GM18858 (cell line): Measurements from ENCODE around the gene TBC1D23.
"Not testable (repeated sequence)": the region's sequence is repeated elsewhere in the genome, so short reads cannot be mapped to it uniquely, and the experiment has no call there.

Experiments used
- ATAC-seq: cut with Tn5 transposase; IDR thresholded peaks from one replicate; pipeline ENCODE4 v1.9.1; 2021; ENCODE audit not compliant: unreplicated experiment

The TBC1D23 gene

DNA sequence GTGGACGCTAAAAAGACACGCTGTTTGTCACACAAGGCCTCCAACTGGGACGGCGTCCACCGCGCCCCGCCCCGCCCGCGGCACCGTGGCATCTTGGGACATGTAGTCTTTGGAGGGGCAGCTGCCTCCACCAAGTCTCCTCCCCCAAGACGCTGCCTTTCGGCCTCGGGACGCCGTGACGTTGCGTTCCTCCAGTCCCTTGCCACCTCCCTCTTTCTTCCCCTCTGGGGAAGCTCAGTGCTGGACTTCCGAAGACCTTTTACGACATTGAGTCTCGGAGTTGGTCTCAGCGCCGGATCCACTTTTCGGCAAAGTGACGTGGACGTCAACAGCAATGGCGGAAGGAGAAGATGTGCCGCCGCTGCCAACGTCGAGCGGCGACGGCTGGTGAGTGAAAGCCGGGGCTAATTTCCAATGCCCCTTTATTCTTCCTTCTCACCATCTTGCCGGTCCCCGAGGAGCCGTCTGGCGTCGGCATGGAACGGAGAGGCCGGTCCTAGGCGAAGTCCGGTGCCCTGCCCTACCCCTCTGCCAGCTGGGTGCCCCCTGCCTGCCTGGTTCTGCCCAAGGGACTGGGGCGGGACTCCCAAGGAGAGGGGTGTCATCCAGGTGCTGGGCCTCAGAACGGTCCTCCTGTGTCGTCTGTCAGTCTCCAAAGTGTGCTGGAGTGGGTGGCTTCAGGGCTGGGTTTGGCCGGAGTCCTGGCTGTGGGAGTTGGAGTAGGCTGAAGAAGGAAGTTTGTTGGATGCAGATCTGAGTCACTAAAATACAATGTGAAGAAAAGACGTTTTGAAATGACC lies at the start of gene TBC1D23:
Gene TBC1D23 (plus strand): TSS at position 308 of the 800 bp plus-strand sequence. CDS start 27 bp downstream, at position 335.
- ATAC-seq = peak; percentile 100

DNA sequence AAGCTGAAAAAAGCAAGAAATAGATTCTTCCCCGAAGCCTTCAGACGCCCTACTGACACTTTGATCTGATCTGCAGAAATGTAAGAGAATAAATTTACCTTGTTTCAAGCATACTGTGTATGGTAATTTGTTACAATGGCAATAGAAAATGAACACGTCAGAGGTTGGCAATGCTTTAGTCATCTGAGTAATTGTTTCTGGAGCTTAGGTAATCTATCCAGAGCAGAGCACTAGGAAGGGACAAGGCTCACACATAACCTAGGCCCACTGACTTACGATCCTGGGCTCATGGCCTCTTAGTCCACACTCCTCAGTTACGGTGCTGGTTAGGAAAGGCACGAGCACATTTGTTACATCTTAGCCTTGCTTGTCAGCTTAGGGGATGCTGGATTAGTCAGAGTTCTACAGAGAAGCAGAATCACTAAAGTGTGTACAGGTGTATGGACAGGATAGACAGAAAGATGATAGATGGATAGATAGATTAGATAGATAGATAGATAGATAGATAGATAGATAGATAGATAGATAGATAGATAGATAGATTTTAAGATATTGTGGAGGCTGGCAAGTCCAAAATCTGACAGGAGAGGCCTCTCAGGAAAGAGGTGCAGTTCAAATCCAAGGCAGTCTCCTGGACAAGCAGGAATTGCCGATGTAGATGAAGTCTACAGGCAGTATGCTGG lies 46.8 kb upstream of the TBC1D23 start:
- no peak for ATAC-seq

DNA sequence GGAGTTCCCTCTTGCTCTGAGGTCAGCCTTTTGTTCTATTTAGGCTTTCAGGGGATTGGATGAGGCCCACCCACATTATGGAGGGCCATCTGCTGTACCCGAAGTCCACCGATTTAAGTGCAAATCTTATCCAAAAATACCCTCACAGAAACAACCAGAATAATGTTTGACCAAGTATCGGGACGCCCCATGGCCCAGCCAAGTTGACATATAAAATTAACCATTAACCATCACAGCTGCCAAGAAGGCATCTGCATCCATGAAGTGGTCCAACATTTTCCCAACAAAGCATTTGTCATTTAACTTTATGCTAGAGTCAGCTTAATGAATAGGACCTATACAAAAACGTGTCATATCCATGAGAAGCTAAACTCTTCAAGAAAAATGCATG lies 46.2 kb upstream of the TBC1D23 start:
- ATAC-seq = no peak

DNA sequence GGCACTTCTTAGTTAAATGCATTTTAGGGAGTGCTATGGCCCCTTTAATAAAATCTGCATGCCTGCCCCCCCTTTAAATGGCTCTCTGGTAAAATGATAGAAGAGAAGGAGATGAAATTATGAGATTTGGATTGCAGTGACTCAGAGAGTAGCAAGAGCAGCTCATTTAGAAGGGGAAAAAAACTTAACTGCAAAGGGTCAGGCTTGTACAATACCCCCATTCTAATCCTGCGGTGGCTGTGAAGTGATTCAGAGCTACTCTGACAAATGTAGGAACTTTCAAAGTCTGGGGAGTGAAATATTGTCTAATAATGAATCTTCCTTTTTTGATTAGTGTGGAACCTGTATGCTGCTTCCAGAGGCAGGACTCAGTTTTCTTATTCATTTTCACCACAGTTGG lies 44.1 kb upstream of the TBC1D23 start:
- ATAC-seq = no peak

DNA sequence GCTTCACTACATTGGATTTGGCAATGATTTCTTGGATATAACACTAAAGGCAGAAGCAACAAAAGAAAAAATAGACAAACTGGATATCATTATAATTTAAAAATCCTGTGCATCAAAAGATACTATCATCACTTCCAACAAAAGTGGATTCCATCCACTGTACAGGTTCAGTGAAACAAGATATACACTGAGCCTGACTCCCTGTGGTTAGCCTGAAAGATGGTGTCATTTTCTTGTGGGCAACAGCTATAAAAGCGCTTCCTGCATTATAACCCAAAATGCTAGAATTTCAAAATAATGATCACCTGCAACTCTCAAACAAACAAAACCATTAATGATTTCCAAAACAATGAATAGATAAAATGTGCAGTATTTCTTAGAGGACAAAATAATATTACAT lies 39.6 kb upstream of the TBC1D23 start:
- ATAC-seq = no peak

DNA sequence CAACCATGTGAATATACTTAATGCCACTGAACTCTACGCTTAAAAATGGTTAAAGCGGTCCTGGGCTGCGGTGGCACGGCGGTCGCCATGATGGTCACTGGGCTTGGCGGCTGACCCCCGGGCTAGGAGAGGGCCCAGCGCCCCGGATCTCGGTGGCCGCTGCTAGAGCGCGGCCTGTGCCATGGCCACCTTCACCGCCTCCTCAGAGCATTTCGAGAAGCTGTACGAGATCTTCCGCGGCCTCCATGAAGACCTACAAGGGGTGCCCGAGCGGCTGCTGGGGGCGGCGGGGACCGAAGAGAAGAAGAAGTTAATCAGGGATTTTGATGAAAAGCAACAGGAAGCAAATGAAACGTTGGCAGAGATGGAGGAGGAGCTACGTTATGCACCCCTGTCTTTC lies 35.6 kb upstream of the TBC1D23 start:
- ATAC-seq = no peak

DNA sequence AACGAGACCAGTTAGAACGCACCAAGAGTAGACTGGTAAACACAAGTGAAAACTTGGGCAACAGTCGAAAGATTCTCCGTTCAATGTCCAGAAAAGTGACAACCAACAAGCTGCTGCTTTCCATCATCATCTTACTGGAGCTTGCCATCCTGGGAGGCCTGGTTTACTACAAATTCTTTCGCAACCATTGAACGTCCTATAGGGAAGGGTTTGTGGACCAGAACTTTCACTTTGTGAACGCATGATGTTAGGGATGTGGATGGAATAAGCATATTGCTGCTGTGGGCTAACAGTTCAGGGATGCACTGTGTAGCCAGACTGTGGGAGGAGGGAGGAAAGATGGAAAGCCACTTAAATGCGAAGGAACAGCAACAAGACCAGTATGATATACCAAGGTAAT lies 34.9 kb upstream of the TBC1D23 start:
- ATAC-seq = no peak

DNA sequence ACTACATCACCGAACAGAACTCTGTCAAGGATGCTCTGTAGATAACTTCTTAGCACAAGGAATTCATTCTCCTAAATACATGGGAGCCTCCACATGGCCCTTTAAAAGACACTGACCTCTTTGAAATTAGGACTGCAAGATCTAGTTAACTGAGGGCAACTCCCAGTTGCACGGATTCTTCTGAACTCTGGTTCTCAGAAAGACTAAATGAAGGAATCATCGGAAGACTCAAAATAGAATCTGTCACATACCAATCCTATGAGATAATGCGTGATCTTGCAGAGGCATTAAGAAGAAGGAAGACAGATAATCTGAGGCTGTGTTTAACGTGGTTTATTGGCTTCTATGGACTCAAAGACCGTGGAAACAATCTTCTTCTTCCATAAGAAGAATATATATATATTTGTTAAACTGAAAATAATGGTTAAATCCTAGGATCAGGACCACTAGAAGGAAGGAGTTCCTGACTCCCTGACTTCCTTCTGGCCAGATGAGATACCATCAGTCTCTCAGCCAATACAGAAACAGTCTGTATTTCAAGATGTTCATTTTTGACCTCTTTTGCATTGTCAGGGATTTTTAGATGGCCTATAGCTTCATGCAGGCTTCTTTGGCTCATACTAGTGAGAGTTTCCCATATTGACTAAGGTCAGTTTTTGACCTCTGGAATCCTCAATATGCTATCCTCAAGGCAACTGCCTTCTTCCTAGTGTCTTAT lies 33.9 kb upstream of the TBC1D23 start:
- ATAC-seq = no peak

DNA sequence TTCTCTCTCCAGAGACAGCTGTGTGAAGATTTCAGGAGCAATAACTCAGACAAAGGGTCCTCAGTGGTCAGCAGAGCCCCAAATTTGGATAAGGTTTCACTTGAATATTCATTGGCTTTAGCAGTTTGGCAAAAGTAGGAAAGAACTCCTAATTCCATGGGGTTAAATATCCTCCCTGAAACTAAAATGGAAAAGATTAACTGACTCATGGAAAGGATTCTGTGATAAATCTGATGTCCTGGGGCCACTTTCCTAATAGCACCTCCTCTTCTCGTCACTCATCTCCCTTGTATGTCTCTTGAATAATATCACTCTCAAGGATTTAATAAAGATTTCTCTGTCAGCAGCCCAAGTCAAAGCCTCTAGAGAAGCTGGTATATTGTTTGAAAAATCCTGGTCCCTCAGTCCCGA lies 33.3 kb upstream of the TBC1D23 start:
- no peak for ATAC-seq

DNA sequence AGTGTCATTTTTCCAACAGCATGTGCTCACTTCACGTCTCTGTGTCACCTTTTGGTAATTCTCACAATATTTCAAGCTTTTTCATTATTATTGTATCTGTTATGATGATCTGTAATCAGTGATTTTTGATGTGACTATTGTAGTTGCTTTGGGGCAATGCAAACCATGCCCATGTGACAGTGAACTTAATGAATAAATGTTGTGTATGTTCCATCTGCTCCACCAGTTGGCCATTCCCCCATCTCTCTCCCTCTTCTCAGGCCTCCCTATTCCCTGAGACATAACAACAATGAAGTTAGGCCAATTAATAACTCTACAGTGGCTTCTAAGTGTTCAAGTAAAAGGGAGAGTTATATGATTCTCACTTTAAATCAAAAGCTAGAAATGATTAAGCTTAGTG lies 32.5 kb upstream of the TBC1D23 start:
- ATAC-seq = no peak

DNA sequence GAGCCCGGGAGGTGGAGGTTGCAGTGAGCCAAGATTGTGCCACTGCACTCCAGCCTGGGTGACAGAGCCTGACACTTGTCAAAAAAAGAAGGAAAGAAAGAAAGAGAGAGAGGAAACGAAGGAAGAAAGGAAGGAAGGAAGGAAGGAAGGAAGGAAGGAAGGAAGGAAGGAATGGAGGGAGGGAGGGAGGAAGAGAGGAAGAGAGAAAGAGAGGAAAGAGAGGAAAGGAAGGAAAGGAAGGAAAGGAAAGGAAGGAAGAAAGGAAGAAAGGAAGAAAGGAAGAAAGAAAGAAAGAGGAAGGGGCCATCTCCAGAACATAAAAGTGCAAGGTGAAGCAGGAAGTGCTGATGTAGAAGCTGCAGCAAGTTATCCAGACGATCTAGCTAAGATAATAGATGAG lies 31.6 kb upstream of the TBC1D23 start:
- ATAC-seq = not testable (repeated sequence)

DNA sequence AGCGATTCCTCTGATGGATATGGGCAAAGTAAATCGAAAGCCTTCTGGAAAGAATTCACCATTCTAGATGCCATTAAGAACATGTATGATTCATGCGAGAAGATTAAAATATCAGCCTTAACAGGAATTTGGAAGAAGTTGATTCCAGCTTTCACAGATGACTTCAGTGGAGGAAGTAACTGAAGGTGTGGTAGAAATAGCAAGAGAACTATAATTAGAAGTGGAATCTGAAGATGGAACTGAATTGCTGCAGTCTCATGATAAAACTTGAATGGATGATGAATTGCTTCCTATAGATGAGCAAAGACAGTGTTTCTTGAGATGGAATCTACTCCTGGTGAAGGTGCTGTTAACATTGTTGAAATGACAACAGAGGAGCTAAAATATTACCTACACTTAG lies 30.1 kb upstream of the TBC1D23 start:
- ATAC-seq = no peak

DNA sequence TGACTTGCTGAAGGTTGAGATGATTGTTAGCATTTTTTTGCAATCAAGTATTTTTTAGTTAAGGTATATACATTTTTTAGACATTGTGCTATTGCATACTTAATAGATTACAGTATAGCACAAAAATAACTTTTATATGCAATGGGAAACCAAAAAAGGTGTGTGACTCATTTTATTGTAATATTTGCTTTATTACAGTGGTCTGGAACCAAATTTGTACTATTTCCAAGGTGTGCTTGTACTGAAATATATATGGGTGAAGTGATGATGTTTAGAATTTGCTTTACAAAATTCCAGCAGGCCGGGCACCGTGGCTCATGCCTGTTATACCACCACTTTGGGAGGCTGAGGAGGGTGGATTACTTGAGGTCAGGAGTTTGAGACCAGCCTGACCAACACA lies 29.1 kb upstream of the TBC1D23 start:
- ATAC-seq = no peak

DNA sequence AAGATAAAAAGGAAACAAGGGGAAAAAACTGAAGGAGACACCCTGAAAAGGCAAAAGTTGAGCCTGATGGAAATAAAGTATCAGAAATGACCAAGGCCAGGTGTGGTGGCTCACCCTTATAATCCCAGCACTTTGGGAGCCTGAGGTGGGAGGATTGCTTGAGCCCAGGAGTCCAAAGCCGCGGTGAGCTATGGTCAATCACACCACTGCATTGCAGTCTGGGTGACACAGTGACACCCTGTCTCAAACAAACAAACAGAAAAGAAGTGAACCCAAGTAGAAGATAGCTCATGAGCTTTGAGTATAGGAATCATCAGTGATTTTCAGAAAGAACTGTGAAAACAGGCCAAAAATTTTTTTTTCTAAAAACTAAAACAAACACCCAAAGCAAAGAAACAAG lies 26.4 kb upstream of the TBC1D23 start:
- no peak for ATAC-seq

DNA sequence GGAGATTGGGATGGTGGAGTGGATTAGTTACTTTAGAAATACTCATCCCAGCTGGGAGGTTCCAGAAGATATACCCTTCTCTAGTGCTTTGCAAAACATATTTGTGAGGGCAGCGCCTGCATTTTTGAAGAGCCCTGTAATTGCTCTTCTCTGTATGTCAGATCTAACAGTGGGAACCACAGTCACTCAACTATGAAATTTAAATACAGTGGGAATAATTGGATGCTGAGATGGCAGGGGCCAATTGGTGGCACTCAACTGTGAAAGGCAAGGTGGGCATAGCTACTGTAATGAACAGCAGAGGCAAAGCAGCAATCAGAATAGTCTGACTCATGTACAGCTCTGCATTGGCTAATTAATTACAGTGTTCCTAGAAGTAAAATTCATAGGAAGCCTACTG lies 22.2 kb upstream of the TBC1D23 start:
- ATAC-seq = no peak

DNA sequence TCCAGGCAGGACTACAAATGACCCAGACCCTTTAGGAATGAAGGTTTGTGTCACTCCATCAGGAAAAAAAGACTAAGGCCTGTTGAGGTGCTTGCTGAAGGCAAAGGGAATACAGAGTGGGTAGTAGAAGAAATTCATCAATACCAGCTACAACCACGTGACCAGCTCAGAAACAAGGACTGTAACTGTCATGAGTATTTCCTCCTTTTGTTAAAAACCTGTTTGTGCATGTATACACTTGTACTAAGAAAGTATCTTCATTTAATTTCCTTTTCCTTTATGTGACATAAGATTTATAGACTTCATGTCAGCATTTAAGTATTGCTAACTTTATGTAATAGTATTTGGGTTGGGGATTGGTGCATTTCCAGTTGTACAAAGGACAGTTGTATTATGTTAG lies 18.3 kb upstream of the TBC1D23 start:
- not testable (repeated sequence) for ATAC-seq

DNA sequence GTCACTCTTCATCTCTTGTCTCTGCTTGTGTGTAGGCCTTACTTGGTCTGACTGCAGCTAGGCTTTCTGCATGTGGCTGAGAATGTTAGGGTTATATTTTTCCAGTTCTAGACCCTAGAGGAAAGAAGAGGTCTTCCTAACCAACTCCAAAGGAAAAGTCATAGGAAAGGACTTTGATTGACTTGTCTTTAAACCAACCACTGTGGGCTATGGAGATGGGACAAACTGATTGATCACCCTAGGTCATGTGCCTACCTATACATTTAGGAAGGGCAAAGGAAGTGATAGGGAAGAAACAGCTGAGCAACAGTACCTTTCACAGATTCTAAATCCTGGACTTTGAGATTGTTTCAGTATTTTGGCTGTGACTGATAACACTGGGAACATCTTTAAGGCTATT lies 16.5 kb upstream of the TBC1D23 start:
- ATAC-seq = no peak

DNA sequence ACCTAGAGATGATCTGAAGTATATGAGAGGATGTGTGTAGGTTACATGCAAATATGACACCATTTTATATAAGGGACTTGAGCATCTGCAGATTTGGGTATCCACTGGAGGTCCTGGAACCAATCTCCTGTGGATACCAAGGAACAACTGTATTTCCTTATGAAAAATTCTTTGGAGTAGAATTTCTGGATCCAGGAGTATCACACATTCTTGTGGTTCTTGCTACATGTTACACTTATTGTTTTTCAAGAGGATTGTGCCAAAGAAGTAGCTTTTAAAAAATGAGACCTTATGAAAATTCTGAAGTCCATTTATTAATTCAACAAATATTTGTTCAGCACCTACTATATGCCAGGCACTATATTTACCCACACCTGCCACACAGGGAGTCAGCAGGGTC lies 15.7 kb upstream of the TBC1D23 start:
- no peak for ATAC-seq

DNA sequence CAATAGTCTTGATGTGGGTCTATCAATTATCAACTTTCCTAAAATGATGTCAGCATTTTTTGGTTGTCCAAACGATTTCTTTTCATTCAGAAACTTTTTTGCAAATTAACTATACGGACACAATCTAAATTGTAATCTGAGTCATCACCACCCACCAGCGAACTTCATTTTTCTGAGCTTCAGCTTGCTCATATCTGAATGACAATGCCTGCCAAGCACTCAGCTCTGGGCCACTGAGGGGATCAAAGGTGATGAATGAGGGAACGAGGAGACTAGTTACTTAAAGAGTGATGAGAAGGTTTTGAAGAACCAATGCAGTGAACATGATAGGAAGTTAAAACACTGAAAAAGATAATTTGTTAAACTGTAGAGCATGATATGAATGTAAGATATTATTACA lies 14.9 kb upstream of the TBC1D23 start:
- no peak for ATAC-seq

DNA sequence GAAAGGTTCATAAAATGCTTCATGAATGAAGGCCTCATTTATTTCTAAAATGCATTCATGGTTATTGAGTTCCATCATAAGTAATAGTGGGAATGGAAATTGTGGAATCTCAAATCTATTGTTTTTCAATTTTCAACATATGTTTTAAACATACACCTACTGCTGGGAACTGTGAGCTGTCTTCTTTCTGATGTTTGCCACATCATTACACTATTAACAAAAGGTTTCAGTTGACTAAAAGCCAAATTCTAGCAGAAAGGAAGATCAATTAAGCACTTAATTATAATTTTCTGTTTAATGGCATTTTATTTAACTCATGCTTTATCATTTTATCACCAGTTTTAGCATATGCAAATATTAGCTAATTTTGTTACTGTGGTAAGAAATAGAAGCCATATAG lies 13.8 kb upstream of the TBC1D23 start:
- ATAC-seq = no peak

DNA sequence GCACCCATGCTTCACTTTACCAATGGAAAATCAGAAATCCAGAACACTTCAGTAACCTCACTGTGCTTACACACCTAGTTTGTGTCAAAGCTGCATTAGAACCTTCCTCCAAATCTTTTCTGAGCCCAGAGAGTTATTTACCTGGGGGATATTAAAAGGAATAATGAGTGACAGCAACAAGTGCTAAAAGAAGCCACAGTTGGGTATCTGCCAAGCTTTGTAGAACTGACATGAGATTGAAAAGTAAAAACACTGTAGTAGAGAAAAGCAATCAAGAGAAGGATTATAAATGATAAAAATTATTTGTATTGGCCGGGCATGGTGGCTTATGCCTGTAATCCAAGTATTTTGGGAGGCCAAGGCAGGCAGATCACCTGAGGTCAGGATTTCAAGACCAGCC lies 8.8 kb upstream of the TBC1D23 start:
- ATAC-seq = no peak

DNA sequence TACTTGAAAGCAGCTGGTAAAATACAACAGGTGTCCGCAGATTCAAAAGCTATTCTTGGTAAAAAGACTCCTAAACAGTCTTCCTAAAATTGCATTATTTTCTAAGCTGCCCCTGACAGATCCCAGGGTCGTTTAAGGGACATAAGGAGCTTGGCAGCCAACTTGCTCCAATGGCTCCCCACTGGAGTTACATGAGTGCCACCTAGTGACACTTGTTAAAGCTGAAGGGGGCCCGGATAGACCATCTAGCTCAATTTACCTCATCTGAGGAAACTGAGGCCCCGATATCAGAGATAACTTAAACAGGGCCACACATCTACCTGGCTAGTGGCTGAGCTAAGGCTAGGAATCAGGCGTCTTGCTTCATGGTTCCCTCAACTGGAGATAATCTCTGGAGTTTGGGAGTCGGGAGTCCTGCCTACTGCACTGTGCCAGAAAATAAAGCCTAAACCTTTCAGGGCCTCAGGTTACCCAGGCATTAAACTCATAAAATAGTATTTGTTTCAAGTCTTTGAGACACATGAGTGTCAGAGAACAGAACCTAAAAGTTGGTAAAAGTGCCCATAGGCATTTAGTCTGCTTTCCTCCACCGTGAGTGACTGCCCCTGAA lies 6.5 kb upstream of the TBC1D23 start:
- ATAC-seq = no peak
